NCI-H187 (cell line): ENCODE measurements around the gene NWD2.

Experiments used
- DNase-seq, 2 experiments: peaks; one replicate each; lab custom pipeline; 2025; lab: John Stamatoyannopoulos, UW

The NWD2 gene

DNA sequence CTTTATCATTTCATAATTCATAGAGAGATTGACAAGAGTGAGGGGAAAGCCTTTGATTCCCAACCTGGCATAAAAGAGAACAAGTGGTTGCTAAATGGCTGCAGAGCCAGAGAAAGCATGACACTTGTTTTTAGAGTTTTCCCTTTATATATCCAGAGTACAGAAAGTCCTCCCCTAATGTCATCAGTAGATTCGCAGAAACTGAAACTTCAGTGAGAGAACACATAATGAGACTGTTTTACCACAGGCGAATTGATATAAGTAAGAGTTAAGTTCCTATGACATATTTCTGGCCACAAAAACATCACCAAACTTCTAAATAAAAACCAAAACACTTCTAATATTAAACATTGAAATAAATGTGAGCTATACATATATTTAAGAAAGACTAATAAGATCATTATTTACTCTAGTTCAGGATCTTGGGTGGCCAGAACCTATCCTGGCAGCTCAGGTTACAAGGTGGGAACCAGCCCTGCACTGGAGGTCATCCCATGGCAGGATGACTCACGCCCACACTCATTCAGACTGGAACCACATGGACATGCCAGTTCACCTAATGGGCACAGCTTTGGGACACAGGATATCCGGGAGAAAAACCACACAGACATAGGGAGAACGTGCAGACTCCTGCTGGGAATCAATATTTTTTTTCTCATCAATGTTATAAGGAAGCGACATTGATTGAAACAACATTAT, 35.5 kb downstream of the NWD2 start:
- no peak for DNase-seq

GRCh38 chr4:37299468-37299867, 54.9 kb downstream of the NWD2 start:
- DNase-seq: no peak

- DNase-seq: no peak
These were observed 60.1 kb downstream of the NWD2 start for GRCh38 chr4:37304612-37305011.

GRCh38 chr4:37305984-37306383, 61.4 kb downstream of the NWD2 start:
- no peak for DNase-seq

DNA sequence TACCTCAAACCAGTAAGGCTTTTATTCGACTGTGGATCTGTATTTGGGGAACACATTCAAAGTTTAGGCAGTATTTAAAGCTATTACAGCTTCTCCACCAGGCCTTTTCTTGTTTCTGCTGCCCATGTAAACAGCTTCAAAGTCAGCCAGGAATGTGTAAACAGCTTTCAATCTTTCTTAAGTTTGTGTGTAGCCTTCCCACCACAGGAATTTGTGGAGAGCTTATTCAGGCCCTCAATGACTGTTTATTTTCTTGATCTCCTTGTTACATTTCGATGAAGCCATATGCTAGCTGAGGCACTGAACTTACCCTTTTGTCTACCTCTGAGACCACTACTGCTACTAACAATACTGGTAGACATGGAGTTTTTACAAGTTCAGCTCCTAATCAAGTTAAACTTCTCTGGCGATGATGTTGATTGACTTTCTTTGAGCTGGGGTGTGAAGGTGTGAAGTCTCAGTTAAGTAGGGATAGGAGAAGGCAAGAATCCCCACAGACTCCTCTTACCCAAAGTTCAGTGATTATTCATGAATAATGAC, 72.6 kb downstream of the NWD2 start:
- no peak for DNase-seq

GRCh38 chr4:37320513-37321235, 76.1 kb downstream of the NWD2 start:
- DNase-seq: no peak

DNA sequence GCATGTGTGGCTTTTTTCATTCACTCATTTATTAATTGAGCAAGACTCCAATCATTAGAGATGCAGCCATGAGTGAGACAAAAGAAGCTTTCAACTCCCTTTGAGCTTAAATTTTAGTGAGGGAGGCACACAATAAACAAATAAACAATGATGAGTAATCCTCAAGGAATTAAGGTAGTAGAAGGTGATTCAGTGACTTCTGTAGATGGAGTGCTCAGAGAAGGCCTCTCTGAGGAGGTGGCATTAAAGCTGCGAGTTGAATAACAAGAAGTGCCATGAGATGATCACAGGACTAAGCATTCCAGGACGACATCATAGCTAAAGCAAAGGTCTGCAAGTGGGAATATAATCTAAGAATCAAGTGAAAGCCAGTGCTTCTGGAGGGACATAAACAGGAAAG, 77.6 kb downstream of the NWD2 start:
- no peak for DNase-seq

DNA sequence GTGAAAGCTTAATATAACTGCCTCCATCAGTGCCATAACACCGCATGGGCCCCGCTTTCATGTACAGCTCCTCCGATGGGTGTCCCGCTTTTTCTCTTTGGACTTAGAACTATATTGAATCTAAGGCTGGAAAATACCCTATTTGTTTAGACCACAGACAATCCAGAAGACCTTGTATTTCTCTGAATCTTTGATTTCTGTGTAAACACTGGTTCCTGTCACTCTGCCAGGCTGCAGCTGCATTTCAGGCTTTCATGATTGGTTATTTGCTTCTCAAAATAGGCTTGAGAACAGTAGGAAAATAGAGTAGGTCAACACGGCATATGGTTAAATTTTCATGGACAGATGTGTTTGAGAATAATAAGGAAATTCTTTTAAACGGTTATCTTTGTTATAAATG, 80.0 kb downstream of the NWD2 start:
- DNase-seq: no peak

DNA sequence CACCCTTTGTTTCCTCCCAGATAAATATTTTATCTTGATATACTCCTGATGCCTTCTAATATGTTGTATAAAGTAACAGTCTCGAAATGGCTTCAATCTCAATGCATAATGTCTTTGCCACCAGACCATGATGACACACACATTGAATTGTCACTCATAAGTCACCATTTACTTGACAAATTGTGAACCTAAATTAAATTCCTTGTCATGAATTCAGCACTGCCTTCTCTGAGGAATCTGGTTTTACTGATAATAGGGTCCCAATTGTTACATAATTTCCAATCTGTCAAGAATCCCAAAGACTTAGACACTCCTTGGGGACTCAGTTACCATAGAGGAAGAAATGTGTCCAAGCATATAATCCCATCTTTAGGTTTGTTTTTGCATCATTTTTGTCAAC, 82.3 kb downstream of the NWD2 start:
- DNase-seq: no peak

GRCh38 chr4:37338972-37339371, 94.4 kb downstream of the NWD2 start:
- peak; percentile 33 to 71 for DNase-seq

DNA sequence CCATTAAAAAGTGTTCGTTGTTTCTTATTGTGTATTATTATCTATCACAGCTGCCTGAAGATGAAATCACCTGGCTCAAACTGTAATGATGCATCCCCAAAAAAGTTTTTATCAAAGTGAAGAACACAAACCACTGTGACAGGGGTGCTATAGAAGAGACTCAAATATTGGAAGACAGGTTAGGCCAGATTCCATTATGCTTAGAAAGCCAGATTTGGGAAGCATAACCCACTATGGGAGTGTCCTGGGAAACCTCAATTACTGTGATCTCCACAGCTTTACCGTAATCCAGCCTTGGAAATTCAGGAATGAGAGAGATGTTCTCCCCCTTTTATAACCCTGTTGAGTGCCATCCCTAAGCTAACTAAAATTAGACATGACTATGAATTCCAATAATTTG, 114.2 kb downstream of the NWD2 start:
- DNase-seq: no peak

- DNase-seq: no peak
These were observed 114.7 kb downstream of the NWD2 start for GRCh38 chr4:37359261-37359660.

DNA sequence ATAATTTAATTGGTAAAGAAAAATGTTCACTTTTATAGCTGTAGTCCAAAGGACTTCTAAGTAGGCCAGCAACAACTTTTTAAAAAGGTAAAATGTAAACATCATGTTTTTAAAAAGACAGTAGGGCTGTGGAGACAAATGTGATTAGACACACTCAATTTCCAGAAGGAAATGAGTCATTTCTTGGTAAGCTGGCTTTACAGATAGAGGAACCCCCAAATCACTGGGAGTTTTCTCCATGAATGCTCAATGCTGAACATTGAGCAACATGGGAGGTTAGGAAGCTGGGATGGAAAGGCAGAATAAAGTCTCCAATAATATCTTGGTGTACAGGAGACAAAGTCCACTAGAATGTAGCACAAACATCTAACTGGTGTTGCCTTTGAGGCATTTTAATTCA, 121.3 kb downstream of the NWD2 start:
- DNase-seq: no peak

DNA sequence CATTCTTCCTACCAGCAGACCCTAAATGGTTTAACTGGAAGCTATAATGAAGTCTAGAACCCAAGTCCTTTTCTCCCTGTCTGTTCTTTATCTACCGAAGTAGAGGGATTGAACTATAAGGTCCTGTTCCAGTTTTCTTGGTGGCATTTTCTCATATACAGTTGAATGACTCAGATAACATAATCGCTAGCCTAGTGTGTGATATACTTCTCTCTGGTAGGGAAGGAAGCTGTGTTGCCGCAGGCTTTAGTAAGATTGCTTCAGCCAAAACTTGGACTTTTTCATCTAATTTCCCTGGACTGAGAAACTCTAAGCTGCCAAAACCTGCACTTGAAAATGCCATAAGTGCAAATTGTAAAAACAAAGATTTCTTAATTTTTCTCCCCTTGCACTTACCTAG, 123.4 kb downstream of the NWD2 start:
- DNase-seq: no peak

GRCh38 chr4:37370052-37370451, 125.5 kb downstream of the NWD2 start:
- no peak for DNase-seq

GRCh38 chr4:37381040-37381668, 136.6 kb downstream of the NWD2 start:
- DNase-seq: no peak

DNA sequence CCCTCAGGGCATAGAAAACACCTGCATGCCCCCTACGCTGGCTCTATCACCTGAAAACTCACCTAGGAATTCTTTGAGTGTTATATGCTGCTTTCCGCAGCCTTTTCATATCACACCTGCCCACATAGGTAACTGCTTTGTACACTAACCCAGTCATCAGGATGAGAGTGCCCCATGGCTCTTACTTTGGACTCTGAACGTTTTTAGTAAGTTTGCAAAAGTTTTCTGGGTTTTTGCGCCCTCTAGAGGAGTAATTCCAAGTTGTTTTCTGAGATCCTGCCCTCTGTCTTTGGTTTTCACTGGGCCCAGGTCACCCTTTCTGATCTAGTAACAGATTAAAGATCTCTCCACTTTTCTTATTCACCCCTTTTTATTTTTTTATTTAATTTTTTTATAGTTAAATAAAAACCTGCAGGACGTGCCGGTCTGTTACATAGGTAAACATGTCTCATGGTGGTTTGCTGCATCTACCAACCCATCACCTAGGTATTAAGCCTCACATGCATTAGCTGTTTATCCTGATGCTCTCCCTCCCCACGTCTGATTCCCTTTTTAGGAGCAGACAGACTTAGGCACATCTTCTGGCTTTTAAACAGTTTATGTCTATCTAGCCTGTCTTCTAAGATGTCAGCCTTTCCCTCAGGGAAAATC, 139.2 kb downstream of the NWD2 start:
- DNase-seq: peak; percentile 23 to 48

DNA sequence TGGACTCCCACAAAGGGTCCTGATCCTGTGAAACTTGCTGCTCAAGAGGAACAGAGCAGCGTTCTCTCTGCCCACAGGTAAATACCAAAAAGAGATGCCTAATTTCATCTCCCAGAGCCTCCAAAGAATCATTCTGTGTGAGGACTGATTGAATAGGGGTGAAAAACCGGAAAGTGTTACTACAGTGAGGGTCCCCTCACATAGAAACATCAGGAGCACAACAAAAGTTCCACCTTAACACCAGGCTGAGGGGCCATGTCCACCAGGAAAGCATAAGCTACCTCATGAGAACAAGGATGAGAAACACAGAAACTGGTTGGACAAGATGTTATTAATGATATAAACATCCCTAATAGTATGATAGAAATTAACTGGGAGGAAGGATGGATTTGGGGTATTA, 140.9 kb downstream of the NWD2 start:
- DNase-seq: no peak

GRCh38 chr4:37388681-37389365, 144.3 kb downstream of the NWD2 start:
- DNase-seq: no peak

GRCh38 chr4:37389366-37389765, 144.8 kb downstream of the NWD2 start:
- DNase-seq: no peak

GRCh38 chr4:37389967-37390580, 145.5 kb downstream of the NWD2 start:
- DNase-seq: peak; percentile 34 to 48
